Vagina (tissue), 2 donors: ENCODE data around the gene ZNF521. TPM values are rescaled to one million over a fixed set of nuclear protein-coding genes. Genes with fewer than 3 reads are reported as not detected.

Experiments
- DNase-seq, 2 donors: peaks; one replicate each; pipeline ENCODE4 v3.0.0-alpha.2; 2017; ENCODE audit errors: extremely low spot score in 2 of 2
- H3K27ac ChIP-seq: fragments of 200-600 bp; sonication (generic); one replicate; pipeline ENCODE4 v1.5.1; 2019
- H3K27me3 ChIP-seq: fragments of 200-600 bp; sonication (generic); one replicate; pipeline ENCODE4 v1.5.1; 2019
- H3K36me3 ChIP-seq, 2 donors: fragments of 200-600 bp; sonication (generic); one replicate each; pipeline ENCODE4 v1.5.1; 2017 to 2019
- H3K4me1 ChIP-seq: fragments of 200-600 bp; sonication (generic); one replicate; pipeline ENCODE4 v1.5.1; 2019
- H3K4me3 ChIP-seq, 2 donors: fragments of 200-600 bp; sonication (generic); 1 replicate in 1 of 2; 2 replicates in 1 of 2; pipeline ENCODE4 v1.5.1; 2016 to 2019
- H3K9me3 ChIP-seq: fragments of 200-600 bp; sonication (generic); one replicate; pipeline ENCODE4 v1.5.1; 2019
- CTCF ChIP-seq, 3 experiments: fragments of 450-650 bp in 2 of 3; fragments of 200-600 bp in 1 of 3; sonication (generic) in 1 of 3; IDR thresholded peaks; one replicate each; pipeline ENCODE4 v1.5.1; 2017 to 2019; ENCODE audit warnings: antibody characterized with exemption in 3 of 3, mild to moderate bottlenecking in 2 of 3, moderate library complexity in 2 of 3
- POLR2A ChIP-seq, 2 donors: fragments of 450-650 bp; IDR thresholded peaks; one replicate each; pipeline ENCODE4 v1.6.1; 2017; ENCODE audit warnings: antibody characterized with exemption in 2 of 2, mild to moderate bottlenecking in 2 of 2, moderate library complexity in 2 of 2
- POLR2AphosphoS5 ChIP-seq, 2 donors: sonication (generic); formaldehyde crosslinking; IDR thresholded peaks; one replicate each; pipeline ENCODE4 v1.9.0; 2017; ENCODE audit warnings: antibody characterized with exemption in 2 of 2, mild to moderate bottlenecking in 2 of 2, low read depth in 1 of 2; ENCODE audit not compliant: insufficient read depth in 1 of 2
- intact Hi-C: fragments of 100-400 bp; cut with DNase I; formaldehyde crosslinking; loops from one replicate; pipeline ENCODE4 v1.15.1; 2023
- total RNA-seq: library from RNA; depleted of rRNA; stranded (reverse); fragments of >200 nt; gene quantifications from one replicate; pipeline ENCODE4 v1.2.3, GENCODE V29; 2016

Gene ZNF521
- total RNA-seq, 1 donor from 2014 or later = 18.7 TPM

GRCh38 chr18:25262920-25263319 lies 89.0 kb downstream of the ZNF521 start:
- Histone ChIP-seq H3K27ac (no peak overlapping the region), H3K4me3 (no peak overlapping the region), H3K36me3 (no peaks in the 10 kb centered on the region), H3K9me3 (no peaks in the 10 kb centered on the region), H3K4me1 (no peaks in the 10 kb centered on the region), H3K27me3 (no peaks in the 10 kb centered on the region)
- TF ChIP-seq POLR2A (IDR thresholded peaks at IDR 0.05) = no peak
- no peak for TF ChIP-seq POLR2AphosphoS5 (IDR thresholded peaks at IDR 0.05; ENCODE audit: insufficient read depth in 1 of 2, low read depth in 1 of 2)
- no peak for TF ChIP-seq CTCF (IDR thresholded peaks at IDR 0.05)
- intact Hi-C loops = no loop called here
- no peak for DNase-seq

- H3K4me3 ChIP-seq = no peak overlapping the region
- no peaks in the 10 kb centered on the region for H3K4me1 ChIP-seq
- intact Hi-C loops = no loop called here
- H3K36me3 ChIP-seq = no peaks in the 10 kb centered on the region
- TF ChIP-seq POLR2AphosphoS5 (IDR thresholded peaks at IDR 0.05; ENCODE audit: insufficient read depth in 1 of 2, low read depth in 1 of 2) = no peak
- no peak for TF ChIP-seq CTCF (IDR thresholded peaks at IDR 0.05)
- TF ChIP-seq POLR2A (IDR thresholded peaks at IDR 0.05) = no peak
- no peak overlapping the region for H3K27ac ChIP-seq
- H3K27me3 ChIP-seq = no peaks in the 10 kb centered on the region
- DNase-seq = no peak
- H3K9me3 ChIP-seq = no peaks in the 10 kb centered on the region
Observed at GRCh38 chr18:25261768-25262167, 90.2 kb downstream of the ZNF521 start.

- no peak overlapping the region for H3K27ac ChIP-seq
- no peak overlapping the region for H3K4me3 ChIP-seq
- no peaks in the 10 kb centered on the region for H3K36me3 ChIP-seq
- no peak for TF ChIP-seq CTCF (IDR thresholded peaks at IDR 0.05)
- peaks cover 3% of the 10 kb centered on the region for H3K4me1 ChIP-seq
- no peaks in the 10 kb centered on the region for H3K9me3 ChIP-seq
- intact Hi-C loops = no loop called here
- H3K27me3 ChIP-seq = no peaks in the 10 kb centered on the region
- DNase-seq = no peak
Observed at GRCh38 chr18:25256439-25256838, 95.5 kb downstream of the ZNF521 start.

- DNase-seq = no peak
- H3K9me3 ChIP-seq = no peaks in the 10 kb centered on the region
- peaks cover 4% of the 10 kb centered on the region for H3K4me1 ChIP-seq
- TF ChIP-seq POLR2A (IDR thresholded peaks at IDR 0.05) (no peak), CTCF (IDR thresholded peaks at IDR 0.05) (no peak), POLR2AphosphoS5 (IDR thresholded peaks at IDR 0.05; ENCODE audit: insufficient read depth in 1 of 2, low read depth in 1 of 2) (no peak)
- intact Hi-C loops = no loop called here
- no peak overlapping the region for H3K4me3 ChIP-seq
- H3K27ac ChIP-seq = no peak overlapping the region
- no peaks in the 10 kb centered on the region for H3K36me3 ChIP-seq
- H3K27me3 ChIP-seq = no peaks in the 10 kb centered on the region
Observed at GRCh38 chr18:25253779-25254178, 98.2 kb downstream of the ZNF521 start.

GRCh38 chr18:25253136-25253535 lies 98.8 kb downstream of the ZNF521 start:
- Histone ChIP-seq H3K9me3 (no peaks in the 10 kb centered on the region), H3K36me3 (no peaks in the 10 kb centered on the region), H3K4me3 (no peak overlapping the region), H3K27me3 (no peaks in the 10 kb centered on the region), H3K27ac (no peak overlapping the region), H3K4me1 (peaks cover 4% of the 10 kb centered on the region)
- no peak for DNase-seq
- TF ChIP-seq CTCF (IDR thresholded peaks at IDR 0.05) = no peak
- TF ChIP-seq POLR2AphosphoS5 (IDR thresholded peaks at IDR 0.05; ENCODE audit: insufficient read depth in 1 of 2, low read depth in 1 of 2) = no peak
- TF ChIP-seq POLR2A (IDR thresholded peaks at IDR 0.05) = no peak
- intact Hi-C loops = no loop called here
